Mesodermal cell (in vitro differentiated cells): ENCODE measurements around the gene OR8A1. TPM values are rescaled to one million over a fixed set of nuclear protein-coding genes. Genes with fewer than 3 reads are reported as not detected.

ENCODE experiments used
- H3K27ac ChIP-seq: 2 replicates; pipeline ENCODE4 v1.7.0; 2013; ENCODE audit warnings: mild to moderate bottlenecking, low read depth, low read length, moderate library complexity; ENCODE audit not compliant: severe bottlenecking
- H3K36me3 ChIP-seq: 2 replicates; pipeline ENCODE4 v1.7.1; 2013; ENCODE audit warnings: mild to moderate bottlenecking, low read length, moderate library complexity; ENCODE audit not compliant: control insufficient read depth, insufficient read depth
- H3K4me1 ChIP-seq: one replicate; pipeline ENCODE4 v1.7.1; 2013; ENCODE audit warnings: mild to moderate bottlenecking, low read length; ENCODE audit not compliant: insufficient read depth, control insufficient read depth, poor library complexity, severe bottlenecking
- H3K4me3 ChIP-seq: 2 replicates; pipeline ENCODE4 v1.7.0; 2013; ENCODE audit warnings: low read length, control low read depth, mild to moderate bottlenecking; ENCODE audit not compliant: insufficient read depth, poor library complexity, severe bottlenecking; ENCODE audit errors: extremely low read depth
- H3K9me3 ChIP-seq: 2 replicates; pipeline ENCODE4 v1.7.1; 2013; ENCODE audit warnings: mild to moderate bottlenecking, low read length, moderate library complexity; ENCODE audit not compliant: control insufficient read depth
- WGBS, 2 experiments: methylation state at CpG; one replicate each; pipeline ENCODE4 v1.1.5; 2013; ENCODE audit warnings: missing lambda C conversion rate in 2 of 2; ENCODE audit not compliant: insufficient coverage in 2 of 2; 5-methylcytosine and 5-hydroxymethylcytosine counted together
- polyA plus RNA-seq, 2 experiments: library from polyadenylated mRNA; stranded (reverse); fragments of 50-300 nt; gene quantifications; one replicate each; pipeline ENCODE4 v1.2.3, GENCODE V29; 2013

OR8A1 gene
- not detected for polyA plus RNA-seq (2013, experiment 1 of 2)
- not detected for polyA plus RNA-seq (2013, experiment 2 of 2)

DNA sequence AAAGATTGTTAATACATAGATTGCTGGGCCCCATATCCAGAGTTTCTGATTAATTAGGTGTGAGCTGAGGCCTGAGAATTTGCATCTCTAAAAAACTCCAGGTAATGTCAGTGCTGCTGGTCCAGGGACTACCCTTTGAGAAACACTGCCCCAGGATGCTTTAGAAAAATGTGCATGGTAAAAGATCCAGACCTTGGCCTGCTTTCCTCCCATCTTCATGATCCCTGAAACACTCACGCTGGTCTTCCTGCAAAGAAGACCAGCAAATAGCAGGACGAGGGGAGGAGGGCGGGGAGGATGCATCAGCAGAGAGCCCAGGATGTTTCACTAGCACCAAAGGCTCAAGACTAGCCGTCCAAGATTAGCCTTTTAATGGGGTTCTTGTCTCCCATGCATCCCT, at the start of gene OR8A1:
OR8A1 (plus strand) TSS at position 301 of the 400 bp plus-strand sequence. CDS start 123 bp downstream, outside the sequence.
- no peaks in the 10 kb centered on the region for H3K4me1 ChIP-seq
- H3K27ac ChIP-seq, result no peak within 1 kb of the TSS
- H3K4me3 ChIP-seq, result no peak within 1 kb of the TSS
- H3K9me3 ChIP-seq, result no peaks in the 10 kb centered on the region
- no peaks in the 10 kb centered on the region for H3K36me3 ChIP-seq
- 64 to 67% methylated on average over 2 to 4 of the region's 4 CpGs for WGBS, 2 experiments

GRCh38 chr11:124520550-124520854, 49.3 kb upstream of the OR8A1 start:
- WGBS, 2 experiments, result no CpG with 5 or more reads among the region's 1 CpG
- H3K36me3 ChIP-seq, result no peaks in the 10 kb centered on the region
- H3K4me3 ChIP-seq, result no peak overlapping the region
- no peaks in the 10 kb centered on the region for H3K4me1 ChIP-seq
- no peaks in the 10 kb centered on the region for H3K9me3 ChIP-seq
- H3K27ac ChIP-seq, result no peak overlapping the region

DNA sequence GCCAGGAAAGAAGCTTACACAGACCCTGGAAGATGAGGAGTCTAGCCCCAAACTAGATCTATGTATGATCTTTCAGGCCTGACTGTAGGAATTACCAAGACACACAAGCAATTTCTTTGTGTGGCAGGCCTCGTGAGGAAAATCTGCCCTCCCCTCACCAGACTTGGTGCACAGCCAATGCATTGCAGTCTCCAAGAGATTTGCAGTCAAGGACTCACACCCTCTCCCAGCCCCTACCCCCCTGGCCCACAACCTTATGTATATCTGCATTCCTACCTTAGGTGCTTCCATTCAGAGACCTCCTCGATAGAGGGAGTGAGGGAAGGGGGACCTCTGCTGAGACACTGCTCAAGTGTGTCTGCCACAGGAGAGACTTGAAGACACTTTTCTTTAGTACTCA, 36.2 kb upstream of the OR8A1 start:
- Histone ChIP-seq H3K4me1 (no peaks in the 10 kb centered on the region), H3K36me3 (no peaks in the 10 kb centered on the region), H3K4me3 (no peak overlapping the region), H3K9me3 (no peaks in the 10 kb centered on the region), H3K27ac (no peak overlapping the region)
- WGBS, 2 experiments, result 91 to 100% methylated on average over 1 of the region's 2 CpGs

GRCh38 chr11:124534051-124534450, 35.7 kb upstream of the OR8A1 start:
- Histone ChIP-seq H3K36me3 (no peaks in the 10 kb centered on the region), H3K4me1 (no peaks in the 10 kb centered on the region), H3K4me3 (no peak overlapping the region), H3K9me3 (no peaks in the 10 kb centered on the region), H3K27ac (no peak overlapping the region)
- 89 to 90% methylated on average over 2 of the region's 2 CpGs for WGBS, 2 experiments

DNA sequence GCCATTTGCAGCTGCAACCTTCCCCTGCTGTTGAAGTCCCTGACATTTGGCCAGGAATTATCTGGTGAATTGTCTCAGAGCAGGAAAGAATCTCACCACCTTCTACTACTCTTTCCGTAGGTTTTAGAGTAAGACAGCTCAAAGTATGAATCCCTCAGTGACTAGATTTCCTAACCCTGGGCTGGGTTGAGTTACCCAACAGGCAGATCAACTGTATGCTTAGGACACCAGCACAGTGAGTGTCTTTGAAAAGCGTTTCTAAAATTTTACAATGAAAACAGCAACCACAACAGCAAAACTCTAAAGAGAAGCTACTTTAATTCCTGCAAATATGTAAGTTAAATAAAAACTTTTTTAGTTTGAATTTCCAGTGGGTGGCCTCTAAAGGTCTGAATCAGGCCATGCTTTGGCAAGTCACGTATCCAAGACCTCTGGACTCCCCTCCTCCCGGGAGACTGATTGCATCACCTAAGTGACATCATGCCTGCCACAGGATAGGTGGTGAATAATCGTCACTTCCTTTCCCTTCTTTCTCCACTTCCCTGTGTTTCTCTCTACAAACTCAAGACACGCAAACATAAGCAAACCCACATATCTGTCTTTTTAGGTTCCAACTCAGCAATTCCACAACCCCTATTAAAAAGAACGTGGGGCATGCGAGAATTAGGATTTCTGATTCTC, 34.1 kb upstream of the OR8A1 start:
- Histone ChIP-seq H3K9me3 (no peaks in the 10 kb centered on the region), H3K4me1 (no peaks in the 10 kb centered on the region), H3K4me3 (no peak overlapping the region), H3K36me3 (no peaks in the 10 kb centered on the region), H3K27ac (no peak overlapping the region)
- 96 to 97% methylated on average over 6 of the region's 8 CpGs for WGBS, 2 experiments

GRCh38 chr11:124536520-124536919, 33.3 kb upstream of the OR8A1 start:
- WGBS, 2 experiments, result 49 to 65% methylated on average over 3 to 4 of the region's 6 CpGs
- Histone ChIP-seq H3K9me3 (no peaks in the 10 kb centered on the region), H3K4me1 (no peaks in the 10 kb centered on the region), H3K36me3 (no peaks in the 10 kb centered on the region), H3K4me3 (no peak overlapping the region), H3K27ac (no peak overlapping the region)

DNA sequence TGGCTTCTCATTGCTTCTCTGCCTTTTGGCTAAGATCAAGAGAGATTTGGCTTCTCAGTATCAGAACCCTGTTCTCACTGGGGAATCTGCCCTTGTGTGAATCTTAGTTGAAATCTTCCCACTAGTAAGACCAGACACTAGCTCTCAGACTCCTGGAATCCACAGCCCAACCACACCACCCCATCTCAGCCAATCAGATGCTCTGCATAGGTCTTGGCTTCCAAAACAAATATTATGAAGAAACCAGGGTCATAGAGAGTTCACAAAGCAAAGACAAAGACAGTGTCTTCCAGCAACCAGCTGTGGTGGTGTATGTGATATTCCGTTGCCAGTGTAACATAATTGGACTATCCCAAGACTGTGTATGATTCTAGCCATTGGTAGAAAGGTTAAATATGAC, 31.8 kb upstream of the OR8A1 start:
- H3K36me3 ChIP-seq, result no peaks in the 10 kb centered on the region
- no peaks in the 10 kb centered on the region for H3K4me1 ChIP-seq
- no peaks in the 10 kb centered on the region for H3K9me3 ChIP-seq
- no peak overlapping the region for H3K4me3 ChIP-seq
- WGBS, 2 experiments, result no CpG with 5 or more reads among the region's 1 CpG
- no peak overlapping the region for H3K27ac ChIP-seq

GRCh38 chr11:124541204-124541603, 28.6 kb upstream of the OR8A1 start:
- no peaks in the 10 kb centered on the region for H3K36me3 ChIP-seq
- H3K9me3 ChIP-seq, result no peaks in the 10 kb centered on the region
- no peak overlapping the region for H3K27ac ChIP-seq
- no peak overlapping the region for H3K4me3 ChIP-seq
- no peaks in the 10 kb centered on the region for H3K4me1 ChIP-seq
- WGBS, 2 experiments, result 90 to 98% methylated on average over 5 to 6 of the region's 6 CpGs

DNA sequence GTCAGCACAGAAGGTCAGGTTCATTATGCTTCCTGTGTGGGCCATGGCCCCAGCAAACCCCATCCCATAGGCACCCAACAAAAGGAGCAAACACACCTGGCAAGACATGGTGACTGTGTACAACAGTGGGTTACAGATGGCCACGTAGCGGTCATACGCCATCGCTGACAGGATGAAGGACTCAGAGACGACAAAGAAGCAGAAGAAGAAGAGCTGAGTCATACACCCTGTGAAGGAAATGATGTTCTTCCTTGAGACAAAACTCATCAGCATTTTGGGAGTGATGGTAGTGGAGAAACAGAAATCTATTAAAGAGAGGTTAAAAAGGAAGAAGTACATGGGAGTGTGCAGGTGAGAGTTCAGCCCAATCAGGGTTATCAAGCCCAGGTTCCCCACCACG, 26.7 kb upstream of the OR8A1 start:
- WGBS, 2 experiments, result 84 to 97% methylated on average over 5 to 6 of the region's 6 CpGs
- H3K36me3 ChIP-seq, result no peaks in the 10 kb centered on the region
- H3K27ac ChIP-seq, result no peak overlapping the region
- no peaks in the 10 kb centered on the region for H3K4me1 ChIP-seq
- H3K4me3 ChIP-seq, result no peak overlapping the region
- no peaks in the 10 kb centered on the region for H3K9me3 ChIP-seq

DNA sequence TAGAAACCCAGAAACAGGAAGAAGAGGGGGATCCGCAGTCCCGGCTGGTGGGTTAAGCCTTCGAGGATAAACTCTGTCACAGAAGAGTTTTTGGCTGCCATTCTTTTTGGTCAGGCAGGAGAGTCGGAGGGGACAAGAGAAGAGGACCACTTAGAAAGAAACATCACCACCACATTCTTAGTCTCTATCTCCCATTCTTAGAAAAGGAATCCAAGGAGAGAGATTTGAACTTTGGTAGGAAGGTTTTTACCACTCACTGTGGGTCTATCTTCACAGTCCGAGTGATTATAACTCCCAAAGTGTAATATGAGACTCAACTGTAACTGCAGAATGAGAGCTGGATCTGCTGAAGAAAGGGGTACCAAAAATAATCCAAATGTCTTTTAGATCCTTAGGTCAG, 26.2 kb upstream of the OR8A1 start, which contains the start of gene OR8B12:
OR8B12 (minus strand) TSS at position 101 of the 400 bp plus-strand sequence; CDS start at position 101, 0 bp downstream.
- WGBS, 2 experiments, result 60% methylated on average over 1 of the region's 5 CpGs; no CpG with 5 or more reads in 1 of the 2 experiments
- H3K9me3 ChIP-seq, result no peaks in the 10 kb centered on the region

GRCh38 chr11:124551189-124551588, 18.6 kb upstream of the OR8A1 start:
- Histone ChIP-seq H3K4me3 (no peak overlapping the region), H3K27ac (no peak overlapping the region), H3K9me3 (no peaks in the 10 kb centered on the region), H3K4me1 (no peaks in the 10 kb centered on the region), H3K36me3 (no peaks in the 10 kb centered on the region)
- 75 to 88% methylated on average over 3 to 5 of the region's 6 CpGs for WGBS, 2 experiments

More for the DNA sequence above, 26.2 kb upstream of the OR8A1 start, which contains the start of gene OR8B12:
- Histone ChIP-seq H3K4me1 (no peaks in the 10 kb centered on the region), H3K4me3 (no peak within 1 kb of the TSS), H3K27ac (no peak within 1 kb of the TSS), H3K36me3 (no peaks in the 10 kb centered on the region)
